NCI-H146 treated with DMSO at 0.1 percent for 48 hours (cell line): Measurements from ENCODE around the gene MPV17L2.

ENCODE experiments used
- DNase-seq: peaks from one replicate; lab custom pipeline; 2025; ENCODE audit not compliant: unreplicated experiment; lab: John Stamatoyannopoulos, UW

MPV17L2 gene

DNA sequence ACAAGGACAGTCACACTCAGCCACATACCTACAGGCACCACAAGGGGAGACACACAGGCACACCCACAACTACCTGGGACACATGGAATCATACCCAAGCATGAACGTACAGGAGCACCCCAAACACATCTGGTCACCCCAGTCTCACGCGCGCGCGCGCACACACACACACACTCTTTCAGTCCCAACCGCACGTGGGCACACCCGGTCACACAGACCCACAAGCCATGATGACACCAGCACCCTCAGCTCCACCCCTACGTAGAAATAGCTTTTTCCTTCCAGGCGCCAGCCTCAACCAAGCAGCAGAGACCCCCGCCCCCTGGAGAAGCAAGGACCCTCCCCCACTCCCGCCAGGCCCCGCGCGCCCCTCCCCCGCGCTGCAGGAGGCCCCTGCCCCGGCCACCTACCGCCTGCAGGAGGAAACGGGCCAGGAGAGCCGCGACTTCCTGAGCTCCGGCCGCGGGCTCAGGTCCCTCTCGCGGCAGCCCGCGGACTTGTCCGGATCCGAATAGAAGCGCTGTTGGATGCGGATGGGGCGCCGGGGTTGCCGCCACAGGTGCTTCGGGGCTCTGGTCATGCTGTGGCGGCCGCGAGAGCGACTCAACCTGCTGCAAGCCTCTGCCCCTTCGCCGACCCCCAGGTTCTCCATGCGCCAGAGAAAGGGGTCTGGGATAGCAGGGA, 39.7 kb downstream of the MPV17L2 start:
- DNase-seq, result no peak

DNA sequence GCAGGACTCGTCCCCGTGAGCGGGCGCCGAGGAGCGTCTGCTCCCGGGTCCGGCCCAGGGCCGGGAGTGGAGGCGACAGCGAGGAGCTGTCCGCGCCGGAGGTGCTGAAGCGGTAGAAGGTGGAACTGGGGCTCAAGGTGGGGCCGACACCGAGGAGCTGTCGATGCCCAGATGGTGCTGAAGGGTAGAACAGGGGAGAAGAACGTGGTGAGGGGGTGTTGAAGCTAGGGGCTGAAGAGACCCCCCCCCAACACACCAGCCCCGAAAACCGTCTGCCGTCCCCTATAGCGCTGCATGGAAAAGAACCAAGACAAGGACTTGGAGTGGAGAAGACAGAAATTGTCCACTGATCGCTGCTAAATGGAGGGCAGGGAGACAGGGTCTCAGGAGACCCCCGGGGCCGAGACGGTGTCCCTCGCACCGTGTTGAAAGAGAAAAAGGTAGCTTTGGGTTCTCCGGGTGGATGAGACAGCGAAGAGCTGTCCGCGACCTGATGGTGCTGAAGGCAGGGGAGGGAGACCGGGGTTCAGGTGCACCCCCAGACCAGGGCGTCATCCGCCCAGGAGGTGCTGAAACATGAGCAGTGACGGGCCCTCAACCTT, 40.3 kb downstream of the MPV17L2 start:
- DNase-seq, result no peak

DNA sequence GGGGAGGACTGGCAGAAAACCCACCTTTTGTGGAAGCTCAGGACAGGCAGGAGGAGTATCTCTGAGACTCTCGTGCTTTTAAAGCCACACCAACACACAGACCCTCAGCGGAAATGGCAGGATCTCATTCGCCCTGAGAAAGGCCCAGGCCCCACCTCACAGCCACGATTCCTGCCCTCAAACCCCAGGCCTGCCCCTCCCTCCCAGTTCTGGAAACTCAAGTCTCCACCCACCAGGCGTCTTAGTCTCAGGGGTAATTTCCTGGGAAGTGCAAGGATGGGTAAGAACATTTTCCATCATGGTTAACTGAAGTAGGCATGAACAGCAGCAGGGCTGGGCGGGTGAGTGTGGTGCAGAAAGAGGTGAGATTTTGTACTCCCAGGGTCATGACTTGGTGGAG, 41.2 kb downstream of the MPV17L2 start:
- no peak for DNase-seq

DNA sequence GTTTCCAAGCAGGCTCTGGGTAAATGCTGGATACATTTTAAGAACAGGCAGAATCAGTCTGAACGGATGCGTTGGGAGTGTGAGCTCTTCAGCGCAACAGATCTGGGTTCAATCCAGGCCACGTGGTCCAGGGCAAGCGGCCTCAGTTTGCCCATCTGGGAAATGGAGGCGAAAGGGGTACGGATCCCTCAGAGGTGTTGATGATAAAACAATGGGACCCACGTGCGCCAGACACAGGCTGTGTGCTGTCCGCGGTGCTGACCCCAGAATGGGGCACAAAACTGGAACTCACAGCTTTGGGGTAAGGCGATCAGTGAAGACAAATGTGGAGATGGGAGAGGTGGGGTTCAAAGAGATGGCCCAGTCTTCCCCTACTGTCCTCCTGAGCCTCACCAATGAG, 46.3 kb downstream of the MPV17L2 start:
- DNase-seq, result no peak

DNA sequence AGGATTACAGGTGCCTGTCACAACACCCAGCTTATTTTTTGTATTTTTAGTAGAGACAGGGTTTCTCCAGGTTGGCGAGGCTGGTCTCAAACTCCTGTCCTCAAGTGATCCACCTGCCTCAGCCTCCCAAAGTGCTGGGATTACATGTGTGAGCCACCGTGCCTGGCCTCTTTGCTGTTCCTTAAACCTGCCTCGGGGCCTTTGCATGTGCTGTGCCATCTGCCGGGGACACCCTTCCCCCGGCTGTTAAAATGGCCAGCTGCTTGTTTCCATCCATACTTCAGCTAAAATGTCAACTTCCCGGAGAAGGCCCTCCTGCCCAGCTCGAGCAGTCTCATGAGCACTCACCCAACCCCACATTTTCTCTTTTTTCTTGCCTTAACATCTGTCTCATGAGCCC, 52.3 kb downstream of the MPV17L2 start:
- DNase-seq, result no peak
